GM19468 (cell line): ENCODE data around the gene NAV1.
"Not testable (repeated sequence)": the region's sequence is repeated elsewhere in the genome, so short reads cannot be mapped to it uniquely, and the experiment has no call there.

Experiments used
- ATAC-seq: cut with Tn5 transposase; IDR thresholded peaks from one replicate; pipeline ENCODE4 v1.9.1; 2021; ENCODE audit warnings: mild to moderate bottlenecking, moderate library complexity, moderate number of reproducible peaks; ENCODE audit not compliant: unreplicated experiment; ENCODE audit errors: extremely low read depth

NAV1 gene

GRCh38 chr1:201581371-201581770, 42.4 kb downstream of the NAV1 start:
- not testable (repeated sequence) for ATAC-seq

- ATAC-seq = no peak
These were observed 43.9 kb downstream of the NAV1 start for GRCh38 chr1:201582705-201583442.

GRCh38 chr1:201583663-201584062, 44.7 kb downstream of the NAV1 start:
- no peak for ATAC-seq

GRCh38 chr1:201584471-201585092, 45.7 kb downstream of the NAV1 start:
- ATAC-seq = no peak

GRCh38 chr1:201585093-201585483, 46.2 kb downstream of the NAV1 start:
- ATAC-seq = no peak

- ATAC-seq = no peak
These were observed 47.0 kb downstream of the NAV1 start for GRCh38 chr1:201585901-201586300.

GRCh38 chr1:201586806-201587205, 47.9 kb downstream of the NAV1 start:
- no peak for ATAC-seq

GRCh38 chr1:201587729-201588128, 48.8 kb downstream of the NAV1 start:
- no peak for ATAC-seq
